ENCODE data around the gene S100A3. TPM values are rescaled to one million over a fixed set of nuclear protein-coding genes. Genes with fewer than 3 reads are reported as not detected.

Gene S100A3
- total and polyA plus RNA-seq, 12 donors, result 0.28 to 3.8 (median 1.9) TPM; not detected in 5

Other genes starting within 250 kb of the S100A3 start
- gene PGLYRP3, start 236.3 kb downstream of the S100A3 start, total RNA-seq, result not detected
- gene PGLYRP3, start 236.3 kb downstream of the S100A3 start, polyA plus RNA-seq, result not detected
- gene PGLYRP4, start 200.4 kb downstream of the S100A3 start, total RNA-seq, result not detected
- gene PGLYRP4, start 200.4 kb downstream of the S100A3 start, polyA plus RNA-seq, result not detected
- gene S100A9, start 191.4 kb downstream of the S100A3 start, total RNA-seq, result 100 to 1,000 TPM in 6 of 9 donors, 10 to 100 TPM in 3; 30.6 to 544 (median 165) TPM
- gene S100A9, start 191.4 kb downstream of the S100A3 start, polyA plus RNA-seq, result 100 to 1,000 TPM in 2 of 3 donors, 10 to 100 TPM in 1; 73.9 to 228 (median 151) TPM
- 1 to 10 TPM in 6 of 9 donors, not detected in 3; 1.1 to 4.6 (median 1.6) TPM for gene S100A12, start 173.6 kb downstream of the S100A3 start, total RNA-seq
- gene S100A12, start 173.6 kb downstream of the S100A3 start, polyA plus RNA-seq, result 1 to 10 TPM; 4.7 to 9.1 (median 5.9) TPM
- gene S100A8, start 158.2 kb downstream of the S100A3 start, total RNA-seq, result 100 to 1,000 TPM in 2 of 9 donors, 10 to 100 TPM in 6, 1 to 10 TPM in 1; 3.4 to 257 (median 55.0) TPM
- 100 to 1,000 TPM in 2 of 3 donors, 10 to 100 TPM in 1; 27.6 to 231 (median 164) TPM for gene S100A8, start 158.2 kb downstream of the S100A3 start, polyA plus RNA-seq
- not detected for gene S100A7A, start 132.7 kb downstream of the S100A3 start, total RNA-seq
- not detected for gene S100A7A, start 132.7 kb downstream of the S100A3 start, polyA plus RNA-seq
- gene S100A7, start 88.6 kb downstream of the S100A3 start, total RNA-seq, result not detected
- not detected for gene S100A7, start 88.6 kb downstream of the S100A3 start, polyA plus RNA-seq
- gene S100A6, start 13.3 kb downstream of the S100A3 start, total RNA-seq, result 100 to 1,000 TPM in 8 of 9 donors, 10 to 100 TPM in 1; 39.4 to 609 (median 369) TPM
- gene S100A6, start 13.3 kb downstream of the S100A3 start, polyA plus RNA-seq, result 1,000 to 10,000 TPM in 2 of 3 donors, 100 to 1,000 TPM in 1; 121 to 4,129 (median 3,763) TPM
- gene S100A5, start 8.3 kb downstream of the S100A3 start, total RNA-seq, result under 1 TPM in 1 of 9 donors, not detected in 8; 0.17 TPM
- gene S100A5, start 8.3 kb downstream of the S100A3 start, polyA plus RNA-seq, result not detected
- gene S100A4, start 3.5 kb downstream of the S100A3 start, total RNA-seq, result 100 to 1,000 TPM in 4 of 9 donors, 10 to 100 TPM in 4, 1 to 10 TPM in 1; 7.9 to 291 (median 88.0) TPM
- 100 to 1,000 TPM in 2 of 3 donors, 10 to 100 TPM in 1; 26.7 to 742 (median 455) TPM for gene S100A4, start 3.5 kb downstream of the S100A3 start, polyA plus RNA-seq
- 10 to 100 TPM in 1 of 9 donors, 1 to 10 TPM in 5, under 1 TPM in 2, not detected in 1; 0.31 to 44.1 (median 1.2) TPM for gene S100A2, start 16.6 kb upstream of the S100A3 start, total RNA-seq
- gene S100A2, start 16.6 kb upstream of the S100A3 start, polyA plus RNA-seq, result 1 to 10 TPM in 2 of 3 donors, under 1 TPM in 1; 0.48 to 4.2 (median 3.8) TPM
- 100 to 1,000 TPM in 2 of 9 donors, 10 to 100 TPM in 7; 26.2 to 126 (median 71.3) TPM for gene S100A16, start 63.9 kb upstream of the S100A3 start, total RNA-seq
- gene S100A16, start 63.9 kb upstream of the S100A3 start, polyA plus RNA-seq, result 100 to 1,000 TPM in 1 of 3 donors, 10 to 100 TPM in 2; 61.5 to 128 (median 95.3) TPM
- gene S100A14, start 67.1 kb upstream of the S100A3 start, total RNA-seq, result under 1 TPM in 3 of 9 donors, not detected in 6; 0.32 to 0.90 (median 0.53) TPM
- 1 to 10 TPM in 1 of 3 donors, under 1 TPM in 1, not detected in 1; 0.88 to 2.2 TPM for gene S100A14, start 67.1 kb upstream of the S100A3 start, polyA plus RNA-seq
- 100 to 1,000 TPM in 7 of 9 donors, 10 to 100 TPM in 2; 57.6 to 289 (median 126) TPM for gene S100A13, start 78.2 kb upstream of the S100A3 start, total RNA-seq
- gene S100A13, start 78.2 kb upstream of the S100A3 start, polyA plus RNA-seq, result 100 to 1,000 TPM; 185 to 266 (median 235) TPM
- gene S100A1, start 79.2 kb upstream of the S100A3 start, total RNA-seq, result 1 to 10 TPM in 3 of 9 donors, under 1 TPM in 2, not detected in 4; 0.55 to 3.8 (median 1.8) TPM
- 10 to 100 TPM in 2 of 3 donors, 1 to 10 TPM in 1; 1.1 to 12.3 (median 10.9) TPM for gene S100A1, start 79.2 kb upstream of the S100A3 start, polyA plus RNA-seq
- gene CHTOP, start 84.8 kb upstream of the S100A3 start, total RNA-seq, result 10 to 100 TPM; 35.5 to 74.9 (median 55.7) TPM
- 10 to 100 TPM; 59.1 to 83.3 (median 71.2) TPM for gene CHTOP, start 84.8 kb upstream of the S100A3 start, polyA plus RNA-seq
- gene SNAPIN, start 109.4 kb upstream of the S100A3 start, total RNA-seq, result 100 to 1,000 TPM in 3 of 9 donors, 10 to 100 TPM in 6; 48.3 to 176 (median 79.4) TPM
- 10 to 100 TPM; 37.7 to 50.8 (median 40.6) TPM for gene SNAPIN, start 109.4 kb upstream of the S100A3 start, polyA plus RNA-seq
- gene ILF2, start 121.7 kb upstream of the S100A3 start, total RNA-seq, result 100 to 1,000 TPM in 6 of 9 donors, 10 to 100 TPM in 3; 77.7 to 249 (median 107) TPM
- gene ILF2, start 121.7 kb upstream of the S100A3 start, polyA plus RNA-seq, result 100 to 1,000 TPM in 1 of 3 donors, 10 to 100 TPM in 2; 42.2 to 397 (median 45.6) TPM
- gene NPR1, start 129.4 kb upstream of the S100A3 start, total RNA-seq, result 10 to 100 TPM in 8 of 9 donors, 1 to 10 TPM in 1; 7.9 to 29.3 (median 19.3) TPM
- 10 to 100 TPM; 10.4 to 47.9 (median 39.4) TPM for gene NPR1, start 129.4 kb upstream of the S100A3 start, polyA plus RNA-seq
- 10 to 100 TPM; 40.7 to 88.1 (median 54.3) TPM for gene INTS3, start 178.8 kb upstream of the S100A3 start, total RNA-seq
- 100 to 1,000 TPM in 2 of 3 donors, 10 to 100 TPM in 1; 60.2 to 148 (median 114) TPM for gene INTS3, start 178.8 kb upstream of the S100A3 start, polyA plus RNA-seq
- gene SLC27A3, start 226.1 kb upstream of the S100A3 start, total RNA-seq, result 10 to 100 TPM in 7 of 9 donors, 1 to 10 TPM in 2; 9.5 to 25.4 (median 14.1) TPM
- gene SLC27A3, start 226.1 kb upstream of the S100A3 start, polyA plus RNA-seq, result 10 to 100 TPM; 11.7 to 85.0 (median 62.3) TPM